Caco-2 (cell line): ENCODE measurements around the gene ZC2HC1C. TPM values are rescaled to one million over a fixed set of nuclear protein-coding genes. Genes with fewer than 3 reads are reported as not detected.
"Not testable (repeated sequence)": the region's sequence is repeated elsewhere in the genome, so short reads cannot be mapped to it uniquely, and the experiment has no call there.

ENCODE experiments used
- BruUV-seq: library from RNA; stranded (reverse); fragments of 400-500 nt; replicated peaks from 2 replicates; lab custom pipeline; 2021; lab: Mats Ljungman, UMichigan
- CTCF ChIA-PET: fragments of 300-600 bp; sonication (Branson Sonifier 250); formaldehyde crosslinking; loops from one replicate; lab custom pipeline; 2022; ENCODE audit warnings: antibody characterized with exemption; lab: Charles Lee
- POLR2A ChIA-PET: fragments of 300-600 bp; sonication (Branson Sonifier 250); formaldehyde crosslinking; loops from one replicate; lab custom pipeline; 2022; ENCODE audit warnings: antibody characterized with exemption; lab: Charles Lee
- DNase-seq, 2 experiments: peaks; one replicate each; pipeline versions ENCODE4 v3.0.0 to v3.0.0-alpha.2; 2020 to 2022
- H3K27me3 ChIP-seq: replicated peaks from 2 replicates; pipeline ENCODE4 v1.6.0; 2011; ENCODE audit warnings: low read length; ENCODE audit not compliant: control insufficient read depth, insufficient read depth
- H3K36me3 ChIP-seq: 2 replicates; pipeline ENCODE4 v1.5.1; 2011; ENCODE audit warnings: low read length; ENCODE audit not compliant: control insufficient read depth, insufficient read depth
- H3K4me1 ChIP-seq: fragments of 250-450 bp; sonication (Bioruptor Pico); 2 replicates; pipeline ENCODE4 v1.5.1; 2020; ENCODE audit warnings: mild to moderate bottlenecking
- H3K4me3 ChIP-seq: 2 replicates; pipeline ENCODE4 v1.5.1; 2011; ENCODE audit warnings: low read depth, mild to moderate bottlenecking, control low read depth, low read length
- H3K9me3 ChIP-seq: fragments of 250-450 bp; sonication (Bioruptor Pico); 2 replicates; pipeline ENCODE4 v1.5.1; 2020; ENCODE audit warnings: mild to moderate bottlenecking, moderate library complexity
- H3K27ac Mint-ChIP-seq: one replicate; pipeline ENCODE4 v1.8.0; 2022; ENCODE audit warnings: mixed read lengths; ENCODE audit not compliant: unreplicated experiment
- H3K27me3 Mint-ChIP-seq: one replicate; pipeline ENCODE4 v1.8.0; 2022; ENCODE audit warnings: mixed read lengths; ENCODE audit not compliant: insufficient read depth, unreplicated experiment
- H3K36me3 Mint-ChIP-seq: one replicate; pipeline ENCODE4 v1.8.0; 2022; ENCODE audit warnings: mild to moderate bottlenecking, mixed read lengths; ENCODE audit not compliant: insufficient read depth, unreplicated experiment
- H3K4me1 Mint-ChIP-seq: one replicate; pipeline ENCODE4 v1.8.0; 2022; ENCODE audit warnings: low read depth, mixed read lengths; ENCODE audit not compliant: unreplicated experiment
- H3K4me3 Mint-ChIP-seq: one replicate; pipeline ENCODE4 v1.8.0; 2022; ENCODE audit warnings: mild to moderate bottlenecking, moderate library complexity, mixed read lengths; ENCODE audit not compliant: unreplicated experiment
- H3K9me3 Mint-ChIP-seq: one replicate; pipeline ENCODE4 v1.8.0; 2022; ENCODE audit warnings: mixed read lengths; ENCODE audit not compliant: unreplicated experiment
- CTCF ChIP-seq, 2 experiments: fragments of 200-600 bp in 1 of 2; IDR thresholded peaks; 1 replicate in 1 of 2; 2 replicates in 1 of 2; pipeline versions ENCODE4 v1.5.1 to v1.8.0; 2011 to 2022; ENCODE audit warnings: antibody characterized with exemption in 1 of 2, control low read depth in 1 of 2, inconsistent platforms in 1 of 2, low read depth in 1 of 2, low read length in 1 of 2, mild to moderate bottlenecking in 1 of 2, moderate library complexity in 1 of 2; ENCODE audit not compliant: insufficient read depth in 1 of 2, severe bottlenecking in 1 of 2, unreplicated experiment in 1 of 2
- intact Hi-C: fragments of 100-400 bp; cut with micrococcal nuclease; formaldehyde crosslinking; loops from one replicate; pipeline ENCODE4 v1.10.0; 2022; ENCODE audit not compliant: unreplicated experiment
- total RNA-seq: library from RNA; stranded (reverse); gene quantifications from 2 replicates; pipeline ENCODE4 v1.2.3, GENCODE V29; 2022

ZC2HC1C gene
- total RNA-seq, 1 experiment from 2014 or later, result 2.5 TPM

GRCh38 chr14:75066691-75067090, 2.8 kb upstream of the ZC2HC1C start:
- Mint-ChIP-seq H3K4me1 (peaks cover 6% of the 10 kb centered on the region), H3K9me3 (no peaks in the 10 kb centered on the region), H3K27ac (no peak overlapping the region), H3K36me3 (peaks cover 13% of the 10 kb centered on the region), H3K4me3 (no peak overlapping the region), H3K27me3 (no peaks in the 10 kb centered on the region)
- peaks cover 5% of the 10 kb centered on the region for H3K4me1 ChIP-seq
- BruUV-seq, result no TSS peak
- no peaks in the 10 kb centered on the region for H3K36me3 ChIP-seq
- TF ChIP-seq CTCF (IDR thresholded peaks at IDR 0.05; ENCODE audit: insufficient read depth in 1 of 2, low read depth in 1 of 2, low read length in 1 of 2, severe bottlenecking in 1 of 2, unreplicated experiment in 1 of 2), result no peak
- intact Hi-C loops, result loop anchor here (5.0 kb wide), 1 partner anchor 114 kb away; no protein-coding TSS in a partner anchor
- H3K27me3 ChIP-seq, result no peaks in the 10 kb centered on the region
- CTCF ChIA-PET, result no interaction called here
- H3K9me3 ChIP-seq, result no peaks in the 10 kb centered on the region
- POLR2A ChIA-PET, result no interaction called here
- DNase-seq, result no peak
- no peak overlapping the region for H3K4me3 ChIP-seq

- POLR2A ChIA-PET, result no interaction called here
- no peak for TF ChIP-seq CTCF (IDR thresholded peaks at IDR 0.05; ENCODE audit: insufficient read depth in 1 of 2, low read depth in 1 of 2, low read length in 1 of 2, severe bottlenecking in 1 of 2, unreplicated experiment in 1 of 2)
- CTCF ChIA-PET, result no interaction called here
- no peak overlapping the region for H3K4me3 Mint-ChIP-seq
- peaks cover 13% of the 10 kb centered on the region for H3K36me3 Mint-ChIP-seq
- Histone ChIP-seq H3K9me3 (no peaks in the 10 kb centered on the region), H3K27me3 (no peaks in the 10 kb centered on the region), H3K36me3 (no peaks in the 10 kb centered on the region), H3K4me1 (peaks cover 5% of the 10 kb centered on the region), H3K4me3 (no peak overlapping the region)
- peaks cover 6% of the 10 kb centered on the region for H3K4me1 Mint-ChIP-seq
- no peak overlapping the region for H3K27ac Mint-ChIP-seq
- no peaks in the 10 kb centered on the region for H3K9me3 Mint-ChIP-seq
- BruUV-seq, result no TSS peak
- no peak for DNase-seq
- no peaks in the 10 kb centered on the region for H3K27me3 Mint-ChIP-seq
- intact Hi-C loops, result loop anchor here (5.0 kb wide), 1 partner anchor 115 kb away; no protein-coding TSS in a partner anchor
Measured at GRCh38 chr14:75067212-75067611, 2.2 kb upstream of the ZC2HC1C start.

- DNase-seq, H3K27me3 Mint-ChIP-seq, H3K4me1 ChIP-seq, H3K4me1 Mint-ChIP-seq, BruUV-seq, H3K9me3 ChIP-seq, H3K27ac Mint-ChIP-seq, H3K4me3 Mint-ChIP-seq, H3K27me3 ChIP-seq, H3K36me3 ChIP-seq, CTCF ChIA-PET, H3K9me3 Mint-ChIP-seq: not testable (repeated sequence)
- intact Hi-C loops, result loop anchor here (2.0 to 5.0 kb wide), 2 partner anchors 17 to 115 kb away; partner anchors contain the start of gene MLH3
- peak overlapping the region; percentile 54; the same call in 1 of the 2 replicates for H3K4me3 ChIP-seq
- POLR2A ChIA-PET, result interaction anchor here (0.6 kb wide), 1 partner anchor 12 kb away, joined by 13 read pairs; no protein-coding TSS in a partner anchor
- peaks cover 13% of the 10 kb centered on the region for H3K36me3 Mint-ChIP-seq
Measured at GRCh38 chr14:75067765-75068164, 1.7 kb upstream of the ZC2HC1C start.
